Measurements from ENCODE around the gene GLIPR2. TPM values are rescaled to one million over a fixed set of nuclear protein-coding genes. Genes with fewer than 3 reads are reported as not detected.
A peak's percentile ranks its signal among the peaks of the same experiment; 100 is the strongest.
"Not testable (repeated sequence)": the region's sequence is repeated elsewhere in the genome, so short reads cannot be mapped to it uniquely, and the experiment has no call there.

GLIPR2 gene
- 1 to 10 TPM; 3.2 to 8.8 (median 5.6) TPM for total RNA-seq

GRCh38 chr9:36136272-36136893 is at the start of gene GLIPR2:
Gene GLIPR2, plus strand, starts transcription at chr9:36136733. Its CDS starts 46 bp downstream, at chr9:36136779.
- DNase-seq (ENCODE audit: low spot score in 2 of 2): peak; percentile 79 to 84
- H3K9me3 ChIP-seq: no peaks in the 10 kb centered on the region
- H3K36me3 ChIP-seq: no peaks in the 10 kb centered on the region
- peak within 1 kb of the TSS; percentile 82 for H3K4me3 ChIP-seq
- H3K27ac ChIP-seq: peak within 1 kb of the TSS; percentile 79
- peaks cover 18% of the 10 kb centered on the region for H3K27me3 ChIP-seq
- WGBS: 1% methylated on average over 21 of the region's 83 CpGs
- TF ChIP-seq POLR2AphosphoS5 (IDR thresholded peaks at IDR 0.05) (no peak), EP300 (IDR thresholded peaks at IDR 0.05) (no peak), CTCF (IDR thresholded peaks at IDR 0.05) (peak in 1 of 2 donors; percentile 34), POLR2A (IDR thresholded peaks at IDR 0.05) (peak; percentile 13 to 70)
- peaks cover 42% of the 10 kb centered on the region for H3K4me1 ChIP-seq

- not testable (repeated sequence) for H3K4me1 ChIP-seq; DNase-seq (ENCODE audit: low spot score in 2 of 2); H3K36me3 ChIP-seq; H3K27me3 ChIP-seq; H3K9me3 ChIP-seq; H3K27ac ChIP-seq; H3K4me3 ChIP-seq
Measured at GRCh38 chr9:36087054-36087453, 49.5 kb upstream of the GLIPR2 start.

GRCh38 chr9:36088020-36088419 is 48.5 kb upstream of the GLIPR2 start:
- TF ChIP-seq CTCF (IDR thresholded peaks at IDR 0.05) (no peak), EP300 (IDR thresholded peaks at IDR 0.05) (no peak), POLR2A (IDR thresholded peaks at IDR 0.05) (no peak), POLR2AphosphoS5 (IDR thresholded peaks at IDR 0.05) (no peak)
- no peaks in the 10 kb centered on the region for H3K9me3 ChIP-seq
- H3K4me3 ChIP-seq: no peak overlapping the region
- peaks cover 3% of the 10 kb centered on the region for H3K36me3 ChIP-seq
- H3K27ac ChIP-seq: no peak overlapping the region
- 84% methylated on average over 3 of the region's 3 CpGs for WGBS
- no peaks in the 10 kb centered on the region for H3K27me3 ChIP-seq
- peaks cover 3% of the 10 kb centered on the region for H3K4me1 ChIP-seq
- no peak for DNase-seq (ENCODE audit: low spot score in 2 of 2)

GRCh38 chr9:36091026-36091953 is 45.2 kb upstream of the GLIPR2 start:
- H3K27me3 ChIP-seq: no peaks in the 10 kb centered on the region
- H3K9me3 ChIP-seq: no peaks in the 10 kb centered on the region
- H3K36me3 ChIP-seq: no peaks in the 10 kb centered on the region
- WGBS: 49% methylated on average over 8 of the region's 8 CpGs
- no peak overlapping the region for H3K27ac ChIP-seq
- H3K4me3 ChIP-seq: no peak overlapping the region
- H3K4me1 ChIP-seq: peaks cover 3% of the 10 kb centered on the region
- no peak for TF ChIP-seq EP300 (IDR thresholded peaks at IDR 0.05)
- TF ChIP-seq POLR2A (IDR thresholded peaks at IDR 0.05): no peak
- TF ChIP-seq POLR2AphosphoS5 (IDR thresholded peaks at IDR 0.05): no peak
- no peak for TF ChIP-seq CTCF (IDR thresholded peaks at IDR 0.05)
- no peak for DNase-seq (ENCODE audit: low spot score in 2 of 2)

- Histone ChIP-seq H3K27ac (no peak overlapping the region), H3K4me1 (peaks cover 3% of the 10 kb centered on the region), H3K9me3 (no peaks in the 10 kb centered on the region), H3K36me3 (no peaks in the 10 kb centered on the region), H3K27me3 (no peaks in the 10 kb centered on the region), H3K4me3 (no peak overlapping the region)
- DNase-seq (ENCODE audit: low spot score in 2 of 2): no peak
- 88% methylated on average over 1 of the region's 1 CpG for WGBS
- TF ChIP-seq EP300 (IDR thresholded peaks at IDR 0.05) (no peak), CTCF (IDR thresholded peaks at IDR 0.05) (no peak), POLR2A (IDR thresholded peaks at IDR 0.05) (no peak), POLR2AphosphoS5 (IDR thresholded peaks at IDR 0.05) (no peak)
Measured at GRCh38 chr9:36092014-36092413, 44.5 kb upstream of the GLIPR2 start.
